Erythroblast (primary cell): Measurements from ENCODE around the gene NFIX.

ENCODE experiments used
- GATA1 ChIP-seq: IDR thresholded peaks from 2 replicates; pipeline ENCODE4 v1.6.1; 2011; ENCODE audit warnings: low read depth, mild to moderate bottlenecking, control low read depth, low read length, moderate library complexity
- POLR2A ChIP-seq: IDR thresholded peaks from 2 replicates; pipeline ENCODE4 v1.6.1; 2011; ENCODE audit warnings: mild to moderate bottlenecking, low read length

DNA sequence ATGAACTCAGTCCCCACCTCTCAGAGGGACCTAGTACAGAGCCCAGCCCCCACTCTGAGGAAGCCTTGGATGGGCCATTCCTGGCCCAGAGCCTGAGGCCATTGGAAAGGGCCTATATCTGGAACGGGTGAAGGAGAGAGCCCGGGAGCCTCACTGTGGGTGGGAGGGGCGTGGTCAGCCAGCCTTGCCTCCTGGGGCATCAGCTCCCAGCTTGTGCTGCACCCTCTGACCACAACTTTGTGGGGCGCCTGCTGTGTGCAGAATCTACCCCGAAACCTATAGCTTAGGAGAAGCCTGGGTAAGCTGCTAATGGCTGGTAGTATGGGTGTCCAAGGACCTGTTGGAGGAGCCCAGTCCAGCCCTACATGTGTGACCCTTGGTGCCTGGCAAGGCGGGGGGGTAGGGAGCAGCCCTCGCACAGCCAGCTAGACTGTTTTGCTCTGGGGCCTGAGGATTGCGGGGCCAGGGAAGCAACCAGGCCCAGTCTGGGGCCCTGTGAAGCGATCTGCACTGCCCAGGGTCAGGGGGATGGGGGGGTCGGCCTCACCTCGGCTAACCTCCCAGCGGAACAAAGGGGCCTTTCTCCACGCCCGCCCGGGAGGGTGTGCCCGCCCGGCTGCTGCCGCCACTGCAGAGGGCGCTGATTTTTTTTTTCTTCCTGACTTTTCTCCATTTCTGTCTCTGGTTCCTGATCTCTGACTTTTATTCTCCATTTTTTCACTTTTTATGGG is 65.1 kb downstream of the NFIX start:
- TF ChIP-seq POLR2A (no peak), GATA1 (no peak)
